Measurements from ENCODE around the gene PPP1R17. TPM values are rescaled to one million over a fixed set of nuclear protein-coding genes. Genes with fewer than 3 reads are reported as not detected.

The PPP1R17 gene
- total and polyA plus RNA-seq, 2 donors (not counting 1 experiment from before 2014, with no cell fraction given), result not detected

DNA sequence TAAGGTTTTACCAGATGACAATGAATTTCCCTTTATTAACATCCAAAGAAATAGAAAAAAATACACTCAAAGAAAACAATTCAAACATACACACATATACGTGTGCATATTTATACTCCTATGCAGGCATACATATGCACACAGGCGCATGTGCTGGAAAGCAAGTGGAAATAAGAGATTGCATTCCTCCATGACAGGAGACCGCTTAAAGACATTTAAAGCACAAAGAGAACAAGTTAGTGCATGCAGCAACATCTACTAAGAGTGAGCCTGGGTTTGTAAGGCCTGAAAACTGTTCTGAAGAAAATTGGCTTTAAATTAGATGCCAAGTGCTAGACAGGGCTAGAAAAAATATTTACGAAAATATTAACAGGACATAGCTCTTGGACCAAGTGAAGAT is 40.1 kb upstream of the PPP1R17 start:
- H3K4me2 ChIP-seq (ENCODE audit: extremely low read depth, insufficient read depth, low read length), result no peak overlapping the region
- H3K27ac ChIP-seq (ENCODE audit: insufficient read depth, low read length), result no peak overlapping the region
- no peaks in the 10 kb centered on the region for H3K36me3 ChIP-seq (ENCODE audit: control insufficient read depth, insufficient read depth, low read length)
- DNase-seq (ENCODE audit: low read depth in 2 of 2), result no peak
- H4K20me1 ChIP-seq (ENCODE audit: control insufficient read depth, extremely low read depth, insufficient read depth, low read length), result no peaks in the 10 kb centered on the region
- H3K9me3 ChIP-seq (ENCODE audit: control insufficient read depth, insufficient read depth, low read depth, low read length), result no peaks in the 10 kb centered on the region
- TF ChIP-seq, protein P1, sequence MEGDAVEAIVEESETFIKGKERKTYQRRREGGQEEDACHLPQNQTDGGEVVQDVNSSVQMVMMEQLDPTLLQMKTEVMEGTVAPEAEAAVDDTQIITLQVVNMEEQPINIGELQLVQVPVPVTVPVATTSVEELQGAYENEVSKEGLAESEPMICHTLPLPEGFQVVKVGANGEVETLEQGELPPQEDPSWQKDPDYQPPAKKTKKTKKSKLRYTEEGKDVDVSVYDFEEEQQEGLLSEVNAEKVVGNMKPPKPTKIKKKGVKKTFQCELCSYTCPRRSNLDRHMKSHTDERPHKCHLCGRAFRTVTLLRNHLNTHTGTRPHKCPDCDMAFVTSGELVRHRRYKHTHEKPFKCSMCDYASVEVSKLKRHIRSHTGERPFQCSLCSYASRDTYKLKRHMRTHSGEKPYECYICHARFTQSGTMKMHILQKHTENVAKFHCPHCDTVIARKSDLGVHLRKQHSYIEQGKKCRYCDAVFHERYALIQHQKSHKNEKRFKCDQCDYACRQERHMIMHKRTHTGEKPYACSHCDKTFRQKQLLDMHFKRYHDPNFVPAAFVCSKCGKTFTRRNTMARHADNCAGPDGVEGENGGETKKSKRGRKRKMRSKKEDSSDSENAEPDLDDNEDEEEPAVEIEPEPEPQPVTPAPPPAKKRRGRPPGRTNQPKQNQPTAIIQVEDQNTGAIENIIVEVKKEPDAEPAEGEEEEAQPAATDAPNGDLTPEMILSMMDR (conservative IDR thresholded peaks at IDR 0.05 in 1 of 2, IDR thresholded peaks at IDR 0.05 in 1 of 2; ENCODE audit: low read depth in 1 of 2, low read length in 2 of 2), result no peak
- no peak for TF ChIP-seq EZH2 (IDR thresholded peaks at IDR 0.05; ENCODE audit: low read length, missing control alignments)
- no peak overlapping the region for H3K9ac ChIP-seq (ENCODE audit: insufficient read depth, low read length)
- H3K4me3 ChIP-seq (replicated peaks in 1 of 4; ENCODE audit: control extremely low read depth in 1 of 4, insufficient read depth in 1 of 4, low read depth in 3 of 4, low read length in 4 of 4), result no peak overlapping the region
- no peaks in the 10 kb centered on the region for H3K79me2 ChIP-seq (ENCODE audit: control insufficient read depth, insufficient read depth, low read length)
- no peaks in the 10 kb centered on the region for H3K4me1 ChIP-seq (ENCODE audit: control insufficient read depth, extremely low read depth, insufficient read depth, low read length)
- H2AFZ ChIP-seq (ENCODE audit: low read length), result no peak overlapping the region
- H3K27me3 ChIP-seq (ENCODE audit: control insufficient read depth, insufficient read depth, low read length), result no peaks in the 10 kb centered on the region

DNA sequence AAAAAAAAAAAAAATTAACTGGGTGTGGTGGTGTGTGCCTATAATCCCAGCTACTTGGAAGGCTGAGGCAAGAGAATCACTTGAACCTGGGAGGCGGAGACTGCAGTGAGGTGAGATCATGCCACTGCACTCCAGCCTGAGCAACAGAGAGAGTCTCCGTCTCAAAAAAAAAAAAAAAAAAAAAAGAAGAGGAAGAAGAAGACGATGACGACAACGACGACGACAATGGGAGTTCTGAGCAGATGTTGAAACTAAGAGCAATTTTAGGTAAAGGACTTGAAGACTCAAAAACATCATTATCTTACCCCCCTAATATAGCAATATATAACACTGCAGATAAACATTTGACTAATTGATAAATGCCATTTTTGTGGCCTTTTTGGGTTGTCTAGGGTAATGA is 39.5 kb upstream of the PPP1R17 start:
- no peak overlapping the region for H3K27ac ChIP-seq (ENCODE audit: insufficient read depth, low read length)
- no peak overlapping the region for H3K4me3 ChIP-seq (replicated peaks in 1 of 4; ENCODE audit: control extremely low read depth in 1 of 4, insufficient read depth in 1 of 4, low read depth in 3 of 4, low read length in 4 of 4)
- no peak overlapping the region for H2AFZ ChIP-seq (ENCODE audit: low read length)
- no peaks in the 10 kb centered on the region for H3K27me3 ChIP-seq (ENCODE audit: control insufficient read depth, insufficient read depth, low read length)
- H4K20me1 ChIP-seq (ENCODE audit: control insufficient read depth, extremely low read depth, insufficient read depth, low read length), result no peaks in the 10 kb centered on the region
- no peak overlapping the region for H3K4me2 ChIP-seq (ENCODE audit: extremely low read depth, insufficient read depth, low read length)
- no peak overlapping the region for H3K9ac ChIP-seq (ENCODE audit: insufficient read depth, low read length)
- H3K36me3 ChIP-seq (ENCODE audit: control insufficient read depth, insufficient read depth, low read length), result no peaks in the 10 kb centered on the region
- H3K4me1 ChIP-seq (ENCODE audit: control insufficient read depth, extremely low read depth, insufficient read depth, low read length), result no peaks in the 10 kb centered on the region
- no peak for DNase-seq (ENCODE audit: low read depth in 2 of 2)
- H3K79me2 ChIP-seq (ENCODE audit: control insufficient read depth, insufficient read depth, low read length), result no peaks in the 10 kb centered on the region
- H3K9me3 ChIP-seq (ENCODE audit: control insufficient read depth, insufficient read depth, low read depth, low read length), result no peaks in the 10 kb centered on the region
- TF ChIP-seq EZH2 (IDR thresholded peaks at IDR 0.05; ENCODE audit: low read length, missing control alignments), result no peak
- TF ChIP-seq, protein P1 (conservative IDR thresholded peaks at IDR 0.05 in 1 of 2, IDR thresholded peaks at IDR 0.05 in 1 of 2; ENCODE audit: low read depth in 1 of 2, low read length in 2 of 2), result no peak

DNA sequence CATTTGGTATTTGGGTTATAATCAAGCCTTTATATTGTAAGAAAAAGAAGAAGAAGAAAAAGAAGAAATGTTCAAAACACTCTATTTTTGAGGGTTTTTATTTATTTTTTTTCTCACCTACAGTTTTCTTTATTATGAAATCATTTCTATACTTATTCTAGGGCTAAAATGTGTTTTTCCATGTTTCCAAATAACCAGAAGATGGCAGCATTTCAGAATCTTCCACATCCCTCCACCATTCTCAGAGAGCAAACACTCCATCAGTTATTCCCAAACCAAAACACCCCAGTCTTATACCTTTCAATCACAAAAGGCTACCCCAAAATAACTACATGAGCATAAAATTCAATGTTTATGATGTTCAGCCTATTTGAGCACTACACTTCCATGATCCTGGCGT is 38.7 kb upstream of the PPP1R17 start:
- H3K79me2 ChIP-seq (ENCODE audit: control insufficient read depth, insufficient read depth, low read length), result no peaks in the 10 kb centered on the region
- H3K9ac ChIP-seq (ENCODE audit: insufficient read depth, low read length), result no peak overlapping the region
- no peaks in the 10 kb centered on the region for H3K9me3 ChIP-seq (ENCODE audit: control insufficient read depth, insufficient read depth, low read depth, low read length)
- no peak overlapping the region for H3K4me3 ChIP-seq (replicated peaks in 1 of 4; ENCODE audit: control extremely low read depth in 1 of 4, insufficient read depth in 1 of 4, low read depth in 3 of 4, low read length in 4 of 4)
- no peak overlapping the region for H3K27ac ChIP-seq (ENCODE audit: insufficient read depth, low read length)
- no peaks in the 10 kb centered on the region for H3K4me1 ChIP-seq (ENCODE audit: control insufficient read depth, extremely low read depth, insufficient read depth, low read length)
- H4K20me1 ChIP-seq (ENCODE audit: control insufficient read depth, extremely low read depth, insufficient read depth, low read length), result no peaks in the 10 kb centered on the region
- no peaks in the 10 kb centered on the region for H3K36me3 ChIP-seq (ENCODE audit: control insufficient read depth, insufficient read depth, low read length)
- no peak for TF ChIP-seq EZH2 (IDR thresholded peaks at IDR 0.05; ENCODE audit: low read length, missing control alignments)
- TF ChIP-seq, protein P1 (conservative IDR thresholded peaks at IDR 0.05 in 1 of 2, IDR thresholded peaks at IDR 0.05 in 1 of 2; ENCODE audit: low read depth in 1 of 2, low read length in 2 of 2), result no peak
- no peak for DNase-seq (ENCODE audit: low read depth in 2 of 2)
- no peak overlapping the region for H3K4me2 ChIP-seq (ENCODE audit: extremely low read depth, insufficient read depth, low read length)
- no peaks in the 10 kb centered on the region for H3K27me3 ChIP-seq (ENCODE audit: control insufficient read depth, insufficient read depth, low read length)
- H2AFZ ChIP-seq (ENCODE audit: low read length), result no peak overlapping the region

Data from fibroblast of lung (primary cell).